ENCODE data around the gene C7. TPM values are rescaled to one million over a fixed set of nuclear protein-coding genes. Genes with fewer than 3 reads are reported as not detected.

The C7 gene
- total RNA-seq, 2 donors from 2014 or later: 18.4 to 59.9 TPM

DNA sequence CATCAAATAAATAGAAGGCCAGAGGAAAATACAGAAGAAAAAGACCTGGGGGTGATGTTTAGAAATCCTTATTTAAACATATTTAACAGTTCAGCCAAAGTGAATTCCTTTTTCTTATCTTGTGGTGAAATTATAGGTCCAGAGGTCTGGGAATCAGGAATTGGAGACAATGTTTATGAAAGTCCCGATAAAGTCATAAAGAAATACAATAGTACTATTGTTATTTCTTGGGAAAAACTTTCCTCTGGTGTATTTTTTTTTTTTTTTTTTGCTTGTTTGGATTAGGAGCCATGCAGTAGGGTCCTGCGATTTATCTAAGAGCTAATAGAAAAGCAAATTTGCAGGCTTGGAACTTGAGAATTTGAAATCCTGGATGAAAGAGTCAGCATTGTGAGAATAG is 426 bp downstream of the C7 start:
- intact Hi-C loops (cut with DNase I, micrococcal nuclease): no loop called here
- DNase-seq: no peak

GRCh38 chr5:40911266-40911665 is 2.0 kb downstream of the C7 start:
- intact Hi-C loops (cut with DNase I, micrococcal nuclease): no loop called here
- ATAC-seq: no peak
- DNase-seq: no peak

More for the DNA sequence above, 426 bp downstream of the C7 start:
- ATAC-seq: peak; percentile 63

GRCh38 chr5:40914835-40915234 is 5.5 kb downstream of the C7 start:
- intact Hi-C loops (cut with DNase I, micrococcal nuclease): no loop called here
- no peak for DNase-seq
- no peak for ATAC-seq

- intact Hi-C loops (cut with DNase I, micrococcal nuclease): no loop called here
- ATAC-seq (no peak), DNase-seq (no peak)
Observed at GRCh38 chr5:40915341-40915926, 6.1 kb downstream of the C7 start.

- DNase-seq: no peak
- intact Hi-C loops (cut with DNase I, micrococcal nuclease): no loop called here
- ATAC-seq: no peak
Observed at GRCh38 chr5:40916226-40916625, 6.9 kb downstream of the C7 start.

DNA sequence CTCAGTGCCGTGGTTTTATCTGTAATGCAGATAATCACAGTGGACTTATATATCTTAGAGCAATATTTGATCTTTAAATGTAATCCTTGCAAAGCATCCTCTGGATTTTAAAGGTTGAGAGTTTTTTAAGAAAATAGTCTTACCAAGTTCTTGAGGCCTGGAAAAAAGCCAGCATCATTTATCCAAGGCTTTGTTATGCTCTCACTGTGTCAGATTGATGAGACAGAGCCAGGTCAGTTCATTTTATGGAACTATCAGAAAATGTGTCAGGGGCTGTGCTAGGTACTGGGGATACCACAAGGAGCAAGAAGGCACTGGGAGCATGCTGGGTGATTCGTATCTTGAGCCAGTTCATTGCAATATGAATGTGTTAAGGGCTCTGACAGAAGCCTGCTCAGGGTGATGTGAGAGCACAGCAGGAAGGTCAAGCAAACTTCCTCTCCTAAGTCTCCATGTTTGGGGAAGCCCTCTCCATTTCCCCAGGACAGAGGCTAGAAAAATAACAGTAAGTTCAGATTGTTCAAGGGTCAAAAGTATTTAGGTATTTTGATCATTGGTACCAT is 19.7 kb downstream of the C7 start:
- no peak for DNase-seq
- no peak for ATAC-seq
- intact Hi-C loops (cut with DNase I, micrococcal nuclease): no loop called here

GRCh38 chr5:40932766-40933165 is 23.5 kb downstream of the C7 start:
- no peak for DNase-seq
- intact Hi-C loops (cut with DNase I, micrococcal nuclease): no loop called here
- no peak for ATAC-seq

DNA sequence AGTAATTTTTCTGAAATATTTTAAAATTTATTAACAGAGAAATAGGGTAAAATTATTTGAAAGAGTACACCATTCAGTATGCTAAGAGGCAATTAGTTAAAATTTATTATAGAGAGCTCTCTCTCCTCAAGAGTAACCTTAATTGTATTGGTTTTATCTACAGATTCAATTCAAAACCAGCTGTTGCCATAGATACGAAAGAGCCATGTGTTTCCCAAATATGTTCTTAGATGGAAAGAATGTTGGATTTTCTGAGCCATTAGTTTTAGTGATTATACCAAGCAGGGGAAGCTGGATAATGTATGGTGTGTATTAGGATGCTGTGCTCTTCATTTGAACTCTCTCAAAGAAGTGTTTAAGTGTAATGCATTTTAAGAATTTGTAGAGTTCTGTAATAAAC is 27.8 kb downstream of the C7 start:
- no peak for ATAC-seq
- intact Hi-C loops (cut with DNase I, micrococcal nuclease): no loop called here
- DNase-seq: no peak

- DNase-seq: no peak
- ATAC-seq: no peak
- intact Hi-C loops (cut with DNase I, micrococcal nuclease): no loop called here
Observed at GRCh38 chr5:40939753-40940152, 30.5 kb downstream of the C7 start.

- DNase-seq (no peak), ATAC-seq (no peak)
- intact Hi-C loops (cut with DNase I, micrococcal nuclease): no loop called here
Observed at GRCh38 chr5:40945111-40945510, 35.8 kb downstream of the C7 start.

GRCh38 chr5:40955313-40955712 is 46.0 kb downstream of the C7 start:
- ATAC-seq (no peak), DNase-seq (no peak)
- intact Hi-C loops (cut with DNase I, micrococcal nuclease): no loop called here

DNA sequence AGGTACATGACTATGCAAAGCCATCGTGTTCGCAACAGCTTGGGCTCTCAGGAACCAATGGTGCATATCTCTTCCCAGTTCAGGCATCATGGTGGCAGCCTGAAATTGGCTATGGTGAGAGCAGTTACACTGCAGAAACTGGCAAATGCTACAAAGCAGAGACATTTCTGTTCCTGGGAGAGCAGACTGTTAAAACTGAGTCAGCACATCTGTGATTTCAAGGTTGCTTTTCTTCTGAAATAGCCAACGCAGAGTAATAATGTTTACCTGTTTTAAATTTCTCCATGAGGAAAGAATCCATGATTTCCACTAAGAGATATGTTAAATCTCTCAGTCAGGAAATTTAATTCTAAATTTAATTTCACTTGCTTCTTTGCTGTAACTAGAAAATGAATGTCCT is 47.8 kb downstream of the C7 start:
- ATAC-seq: no peak
- DNase-seq: no peak
- intact Hi-C loops (cut with DNase I, micrococcal nuclease): no loop called here

- intact Hi-C loops (cut with DNase I, micrococcal nuclease): no loop called here
- no peak for DNase-seq
- no peak for ATAC-seq
Observed at GRCh38 chr5:40958811-40959210, 49.5 kb downstream of the C7 start.

- intact Hi-C loops (cut with DNase I, micrococcal nuclease): no loop called here
- no peak for DNase-seq
- no peak for ATAC-seq
Observed at GRCh38 chr5:40960037-40960436, 50.7 kb downstream of the C7 start.

GRCh38 chr5:40962207-40962955 is 53.1 kb downstream of the C7 start:
- no peak for ATAC-seq
- DNase-seq: no peak
- intact Hi-C loops (cut with DNase I, micrococcal nuclease): no loop called here

- intact Hi-C loops (cut with DNase I, micrococcal nuclease): no loop called here
- ATAC-seq: no peak
- no peak for DNase-seq
Observed at GRCh38 chr5:40972434-40972833, 63.1 kb downstream of the C7 start.

DNA sequence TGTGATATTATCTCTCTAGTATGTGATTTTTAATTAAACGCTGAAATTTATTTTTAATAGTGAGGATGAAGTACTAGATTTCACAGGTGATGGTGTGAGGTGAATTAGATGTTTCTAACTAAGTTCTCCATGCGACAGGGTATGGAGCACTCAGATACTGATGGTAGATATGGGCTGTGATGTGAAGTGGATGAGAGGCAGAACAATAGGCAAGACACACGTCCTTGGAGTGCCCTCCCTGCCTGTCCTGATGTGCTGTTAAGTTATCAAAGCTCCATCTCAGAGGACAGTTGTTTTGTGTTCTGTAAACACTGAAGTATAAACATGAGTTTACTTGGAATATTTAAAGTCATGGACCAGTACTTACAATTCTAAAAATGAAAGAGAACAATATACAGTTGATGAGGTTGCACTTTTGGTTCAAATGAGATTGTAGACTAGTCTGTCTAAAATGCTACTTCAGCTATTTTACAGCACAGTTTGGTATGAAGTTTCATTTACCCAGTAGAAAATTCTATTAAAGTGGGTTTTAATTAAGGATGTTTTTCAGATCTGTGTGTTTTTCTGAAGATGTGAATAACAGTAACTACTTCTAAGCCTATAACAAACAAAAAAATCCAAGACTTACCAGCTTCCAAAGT is 64.2 kb downstream of the C7 start:
- ATAC-seq (no peak), DNase-seq (no peak)
- intact Hi-C loops (cut with DNase I, micrococcal nuclease): no loop called here

GRCh38 chr5:40976041-40976440 is 66.7 kb downstream of the C7 start:
- DNase-seq: no peak
- intact Hi-C loops (cut with DNase I, micrococcal nuclease): no loop called here
- ATAC-seq: peak; percentile 37

GRCh38 chr5:40976836-40977235 is 67.5 kb downstream of the C7 start:
- intact Hi-C loops (cut with DNase I, micrococcal nuclease): no loop called here
- DNase-seq (no peak), ATAC-seq (no peak)

DNA sequence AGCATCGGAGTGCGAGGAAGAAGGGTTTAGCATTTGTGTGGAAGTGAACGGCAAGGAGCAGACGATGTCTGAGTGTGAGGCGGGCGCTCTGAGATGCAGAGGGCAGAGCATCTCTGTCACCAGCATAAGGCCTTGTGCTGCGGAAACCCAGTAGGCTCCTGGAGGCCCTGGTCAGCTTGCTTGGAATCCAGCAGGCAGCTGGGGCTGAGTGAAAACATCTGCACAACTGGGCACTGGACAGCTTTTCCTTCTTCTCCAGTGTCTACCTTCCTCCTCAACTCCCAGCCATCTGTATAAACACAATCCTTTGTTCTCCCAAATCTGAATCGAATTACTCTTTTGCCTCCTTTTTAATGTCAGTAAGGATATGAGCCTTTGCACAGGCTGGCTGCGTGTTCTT is 72.1 kb downstream of the C7 start:
- intact Hi-C loops (cut with DNase I, micrococcal nuclease): no loop called here
- ATAC-seq: no peak

More for the DNA sequence above, 72.1 kb downstream of the C7 start:
- no peak for DNase-seq

Data from left colon (tissue), 2 donors.